CD4-positive, alpha-beta T cell treated with Interferon gamma for 1 hour (primary cell): ENCODE results near the gene CAMTA1.

Source experiments
- DNase-seq: peaks from one replicate; pipeline ENCODE4 v3.0.0-alpha.2; 2020

CAMTA1 gene

DNA sequence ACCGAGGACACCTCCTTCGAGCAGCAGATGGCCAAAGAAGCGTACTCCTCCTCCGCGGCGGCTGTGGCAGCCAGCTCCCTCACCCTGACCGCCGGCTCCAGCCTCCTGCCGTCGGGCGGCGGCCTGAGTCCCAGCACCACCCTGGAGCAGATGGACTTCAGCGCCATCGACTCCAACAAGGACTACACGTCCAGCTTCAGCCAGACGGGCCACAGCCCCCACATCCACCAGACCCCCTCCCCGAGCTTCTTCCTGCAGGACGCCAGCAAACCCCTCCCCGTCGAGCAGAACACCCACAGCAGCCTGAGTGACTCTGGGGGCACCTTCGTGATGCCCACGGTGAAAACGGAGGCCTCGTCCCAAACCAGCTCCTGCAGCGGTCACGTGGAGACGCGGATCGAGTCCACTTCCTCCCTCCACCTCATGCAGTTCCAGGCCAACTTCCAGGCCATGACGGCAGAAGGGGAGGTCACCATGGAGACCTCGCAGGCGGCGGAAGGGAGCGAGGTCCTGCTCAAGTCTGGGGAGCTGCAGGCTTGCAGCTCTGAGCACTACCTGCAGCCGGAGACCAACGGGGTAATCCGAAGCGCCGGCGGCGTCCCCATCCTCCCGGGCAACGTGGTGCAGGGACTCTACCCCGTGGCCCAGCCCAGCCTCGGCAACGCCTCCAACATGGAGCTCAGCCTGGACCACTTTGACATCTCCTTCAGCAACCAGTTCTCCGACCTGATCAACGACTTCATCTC lies 879.1 kb downstream of the CAMTA1 start:
- DNase-seq, result no peak

- no peak for DNase-seq
Observed at GRCh38 chr1:7664893-7665250, 879.6 kb downstream of the CAMTA1 start.

GRCh38 chr1:7666249-7666648 lies 881.0 kb downstream of the CAMTA1 start:
- DNase-seq, result no peak

- DNase-seq, result no peak
Observed at GRCh38 chr1:7667159-7667558, 881.9 kb downstream of the CAMTA1 start.

GRCh38 chr1:7667625-7668218 lies 882.5 kb downstream of the CAMTA1 start:
- DNase-seq, result peak; percentile 75

GRCh38 chr1:7669559-7670311 lies 884.5 kb downstream of the CAMTA1 start:
- peak; percentile 51 for DNase-seq

- DNase-seq, result no peak
Observed at GRCh38 chr1:7670334-7671145, 885.3 kb downstream of the CAMTA1 start.

DNA sequence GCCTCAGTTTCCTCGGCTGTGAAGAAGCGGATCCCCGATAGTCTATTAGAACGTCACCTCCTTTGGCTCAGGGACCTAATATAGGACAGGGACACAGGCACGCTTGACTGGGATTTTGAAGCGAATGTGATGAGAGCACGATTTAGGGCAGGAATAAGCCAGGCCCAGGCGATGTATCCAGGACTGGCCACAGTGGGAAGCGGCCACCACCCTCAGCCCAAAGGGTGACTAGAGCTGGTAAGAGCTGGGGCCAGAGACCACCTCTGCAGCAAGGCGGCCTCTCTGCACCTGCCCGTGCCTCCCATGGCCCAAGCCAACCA lies 885.9 kb downstream of the CAMTA1 start:
- DNase-seq, result no peak

DNA sequence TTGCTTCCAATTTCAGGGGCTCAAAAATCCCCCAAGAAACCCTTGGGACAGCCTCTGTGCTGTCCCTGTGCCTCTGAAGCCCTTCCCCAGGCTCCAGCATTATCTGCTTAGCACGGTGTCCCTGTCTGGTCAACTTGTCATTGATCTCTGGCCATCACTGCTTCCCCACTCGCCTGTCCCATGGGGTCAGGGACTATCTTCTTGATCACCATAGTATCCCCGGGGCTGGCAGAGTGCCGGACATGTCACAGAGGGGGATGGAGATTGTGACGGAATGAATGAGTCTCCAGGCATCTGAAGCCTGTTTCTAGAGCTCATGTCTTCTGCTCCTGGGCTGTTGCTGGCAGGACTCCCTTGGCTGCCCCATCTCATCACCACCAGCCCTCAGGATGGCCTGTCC lies 886.4 kb downstream of the CAMTA1 start:
- no peak for DNase-seq

GRCh38 chr1:7672864-7673263 lies 887.6 kb downstream of the CAMTA1 start:
- DNase-seq, result no peak

DNA sequence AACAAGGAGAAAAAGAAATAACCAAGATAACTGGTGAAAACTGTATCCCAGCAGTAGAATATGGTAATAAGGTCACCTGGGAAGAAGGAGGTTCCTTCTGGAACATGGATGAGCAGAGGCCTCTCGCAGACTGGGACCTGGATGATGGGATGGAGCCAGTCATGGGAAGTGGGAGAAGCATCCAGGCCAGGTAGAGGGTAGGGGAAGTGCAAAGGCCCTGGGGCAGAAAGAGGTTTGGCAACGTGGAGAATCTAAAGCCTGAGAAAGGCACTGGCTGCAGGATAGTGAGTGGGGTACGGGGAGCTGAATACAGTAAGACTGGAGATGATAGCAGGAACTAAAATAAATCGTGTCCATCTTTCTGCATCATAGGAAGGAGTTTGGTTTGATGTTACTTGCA lies 889.7 kb downstream of the CAMTA1 start:
- DNase-seq, result no peak

DNA sequence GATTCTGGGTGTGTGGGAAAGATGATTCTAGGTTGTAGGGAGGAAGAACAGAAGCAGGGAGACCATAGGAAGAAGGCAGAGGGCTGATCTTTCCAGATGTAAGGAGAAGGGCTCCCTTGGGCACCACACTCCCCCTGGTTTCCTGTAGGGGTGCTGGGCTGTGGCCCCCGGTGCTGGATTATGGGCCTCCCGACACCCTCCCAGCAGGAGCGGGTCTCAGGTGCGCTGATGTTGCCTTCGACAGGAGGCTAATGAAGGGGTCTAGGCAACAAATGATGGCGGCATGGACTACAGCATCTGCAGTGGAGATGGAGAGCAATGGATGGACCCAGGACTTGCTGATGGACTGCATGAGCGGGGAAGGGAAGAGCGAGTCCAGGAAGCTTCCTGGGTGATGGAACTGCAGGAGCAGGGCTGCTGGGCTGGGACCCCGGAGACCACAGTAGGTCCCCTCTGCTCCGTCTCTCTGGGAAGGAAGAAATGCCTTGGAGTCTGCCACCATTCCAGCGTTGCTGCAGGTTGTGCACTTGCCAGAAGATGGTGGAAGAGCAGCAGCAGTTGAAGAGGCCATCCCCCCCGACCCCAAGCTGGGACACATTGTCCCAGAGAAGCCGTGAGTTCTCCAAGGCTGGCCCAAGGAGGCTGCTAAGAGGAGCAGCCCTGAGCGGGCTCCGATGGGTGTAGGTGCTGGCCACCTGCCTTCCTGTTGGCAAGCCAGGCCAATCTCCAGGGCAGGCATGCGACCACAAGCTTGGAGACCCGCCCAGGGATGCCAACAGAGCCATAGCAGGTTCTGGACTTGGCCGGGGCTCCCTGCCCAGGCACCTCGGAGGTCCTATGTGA lies 890.4 kb downstream of the CAMTA1 start:
- DNase-seq, result no peak

DNA sequence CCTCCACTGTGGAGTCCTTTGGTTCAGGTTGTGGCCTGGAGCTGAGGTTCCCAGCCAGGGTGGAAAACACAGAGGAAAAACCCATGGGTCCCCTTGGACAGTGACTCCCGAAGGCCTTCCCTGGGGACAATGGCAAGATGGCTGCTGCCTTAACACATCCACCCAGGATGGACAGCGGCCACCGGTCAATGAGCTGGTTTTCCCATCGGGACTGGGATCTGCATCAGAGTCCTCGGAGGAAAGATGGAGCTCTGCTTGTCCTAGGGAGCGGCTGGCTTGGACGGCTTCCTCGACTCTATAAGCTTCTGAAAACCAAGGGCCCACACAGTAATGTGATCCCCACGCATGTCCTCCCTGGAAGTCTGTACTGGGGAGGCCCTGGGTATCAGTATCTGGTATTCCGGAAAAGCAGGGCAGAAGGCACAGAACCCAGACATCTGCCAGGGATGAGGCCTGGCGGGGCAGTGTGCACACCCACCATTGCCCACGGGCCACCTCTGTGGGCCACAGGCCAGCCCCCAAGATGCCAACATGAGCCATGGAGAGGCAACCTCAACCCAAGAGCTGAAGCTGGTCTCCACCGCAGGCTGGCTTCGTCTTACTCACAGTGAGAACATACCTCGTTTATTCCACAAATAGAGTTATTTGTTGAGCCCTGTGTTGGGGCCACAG lies 891.2 kb downstream of the CAMTA1 start:
- no peak for DNase-seq

DNA sequence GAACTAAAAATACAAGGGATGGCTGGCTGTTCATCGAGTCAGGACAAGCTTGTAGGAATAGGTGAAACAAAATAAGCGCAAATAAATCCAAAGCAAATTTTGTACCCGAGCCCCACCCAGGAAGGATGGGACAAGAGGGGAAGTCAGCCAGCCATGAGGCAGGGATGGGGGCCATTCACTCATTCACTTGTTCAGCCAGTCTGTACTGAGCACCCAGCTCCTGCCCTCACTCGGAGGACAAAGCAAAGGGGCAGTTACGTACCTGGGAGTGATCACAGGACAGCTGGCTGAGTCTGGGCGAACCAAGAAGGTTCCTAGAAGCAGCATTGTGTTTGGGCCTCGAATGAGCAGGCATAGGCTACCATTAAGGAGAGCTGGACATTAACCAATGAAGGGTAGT lies 891.9 kb downstream of the CAMTA1 start:
- DNase-seq, result no peak

DNA sequence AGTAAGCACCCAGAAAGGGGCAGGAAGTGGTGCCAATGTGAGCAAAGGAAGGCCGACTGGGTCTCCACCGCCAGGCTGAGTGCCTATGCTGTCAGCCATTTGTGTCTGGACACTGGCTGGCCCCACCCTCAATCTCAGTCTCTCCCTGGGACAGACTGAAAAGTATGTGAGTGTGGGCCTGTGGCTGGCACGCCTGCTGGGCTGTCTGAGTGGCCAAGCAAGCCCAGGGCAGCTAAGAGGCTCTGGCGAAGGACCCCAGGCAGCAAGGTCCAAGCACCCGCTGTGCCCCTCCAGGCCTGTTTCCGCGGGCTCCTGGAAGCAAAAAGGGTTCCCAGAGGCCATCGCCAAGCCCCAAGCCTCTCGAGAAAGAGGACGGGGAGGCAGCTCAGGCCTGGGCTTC lies 892.6 kb downstream of the CAMTA1 start:
- no peak for DNase-seq

- no peak for DNase-seq
Observed at GRCh38 chr1:7678491-7679158, 893.4 kb downstream of the CAMTA1 start.

DNA sequence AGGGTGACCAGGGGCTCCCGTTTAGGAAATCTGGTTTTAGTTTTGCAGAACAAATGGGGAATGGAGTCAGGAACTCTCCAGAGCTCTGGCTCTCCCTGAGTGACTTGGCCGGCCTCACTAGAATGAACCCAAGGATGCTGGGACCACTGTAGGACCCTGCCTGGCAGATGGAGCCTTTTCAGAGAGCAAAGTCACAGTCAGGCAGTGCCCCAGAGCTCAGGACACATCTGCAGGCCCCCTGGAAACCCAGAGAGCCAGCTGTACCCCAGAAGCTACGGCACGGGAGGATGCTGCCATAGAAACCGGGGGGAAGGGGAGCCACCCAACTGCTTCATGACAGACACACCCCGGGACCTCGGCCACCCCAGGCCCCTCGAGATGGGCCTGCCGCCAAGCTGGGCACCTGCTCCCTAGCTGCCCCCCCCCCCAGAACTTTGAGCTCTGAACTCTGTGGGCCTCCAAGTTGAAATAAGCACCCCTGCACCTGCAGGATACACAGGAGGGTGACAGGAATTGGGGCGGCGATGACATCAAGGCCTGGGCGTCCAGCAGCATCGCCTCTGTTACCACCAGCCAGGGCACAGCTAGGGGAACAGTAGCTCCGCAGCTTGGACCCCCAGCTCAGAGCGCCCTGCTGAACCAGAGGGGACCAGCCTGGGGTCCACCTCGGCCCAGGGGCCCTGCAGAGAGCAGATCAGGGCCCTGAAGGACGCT lies 894.1 kb downstream of the CAMTA1 start:
- no peak for DNase-seq

DNA sequence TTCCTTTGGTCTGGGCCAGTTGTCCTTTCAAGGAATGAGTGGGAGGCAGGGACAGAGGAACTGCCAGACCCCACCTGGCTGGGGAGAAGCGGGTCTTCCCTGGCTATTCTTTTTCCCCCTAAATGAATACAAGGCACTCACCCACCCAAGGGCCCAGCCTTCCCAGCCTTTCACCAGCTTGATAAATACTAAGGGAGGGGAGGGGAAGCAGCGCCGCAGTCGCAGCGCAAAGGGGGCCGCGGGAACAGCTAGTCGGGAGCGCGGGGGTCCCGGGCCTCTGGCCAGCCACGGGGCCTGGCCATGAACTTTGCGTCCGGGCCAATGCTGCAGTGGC lies 894.6 kb downstream of the CAMTA1 start:
- DNase-seq, result no peak

DNA sequence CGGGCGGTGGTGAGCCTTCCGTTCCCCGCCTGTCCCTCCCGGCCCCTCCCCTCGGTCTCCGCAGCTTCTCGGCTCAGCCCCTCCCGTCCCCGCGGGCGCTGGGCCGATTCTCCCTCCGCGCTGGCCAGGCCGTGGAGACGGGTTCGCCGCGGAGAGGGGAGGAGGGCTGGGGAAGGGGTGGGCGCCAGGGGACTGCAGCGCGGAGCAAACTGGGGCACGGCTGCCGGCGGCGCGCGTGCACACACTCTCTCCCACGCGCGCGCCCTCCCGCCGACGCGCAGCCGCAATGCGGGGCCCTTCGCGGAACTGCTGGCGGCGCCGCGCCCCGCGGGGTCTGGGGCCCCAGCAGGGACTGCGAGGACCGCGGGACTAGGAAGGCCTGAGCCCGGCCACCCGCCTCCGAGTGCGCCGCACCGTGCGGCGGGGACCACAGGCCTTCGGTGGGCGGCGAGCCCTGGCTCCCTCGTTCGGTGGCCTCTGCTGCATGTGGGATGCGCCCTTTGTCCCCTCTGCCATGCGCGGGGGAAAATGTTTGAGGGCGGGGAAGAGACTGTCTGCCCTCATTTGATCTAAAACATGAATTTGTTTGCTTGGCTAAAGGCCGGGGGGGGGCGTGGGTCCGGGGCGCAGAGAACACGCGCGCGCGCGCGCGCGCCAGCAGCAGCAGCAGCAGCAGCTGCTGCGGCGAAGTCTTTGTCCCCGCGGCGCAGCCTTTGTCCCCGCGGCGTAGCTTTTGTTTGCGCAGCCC lies 895.1 kb downstream of the CAMTA1 start:
- peak; percentile 36 for DNase-seq

GRCh38 chr1:7680955-7681268 lies 895.7 kb downstream of the CAMTA1 start:
- DNase-seq, result no peak
